DND-41 (cell line): Measurements from ENCODE around the gene PTPN7.

Source experiments
- CTCF ChIP-seq: IDR thresholded peaks from 2 replicates; pipeline ENCODE4 v1.5.1; 2012; ENCODE audit warnings: borderline replicate concordance, low read length, moderate library complexity, mild to moderate bottlenecking; ENCODE audit not compliant: poor library complexity, severe bottlenecking; ENCODE audit errors: extremely low read depth
- EZH2 ChIP-seq: IDR thresholded peaks from 3 replicates; pipeline ENCODE4 v1.6.1; 2012; ENCODE audit warnings: borderline replicate concordance, low read depth, mild to moderate bottlenecking, moderate library complexity, low read length, inconsistent platforms; ENCODE audit not compliant: severe bottlenecking

DNA sequence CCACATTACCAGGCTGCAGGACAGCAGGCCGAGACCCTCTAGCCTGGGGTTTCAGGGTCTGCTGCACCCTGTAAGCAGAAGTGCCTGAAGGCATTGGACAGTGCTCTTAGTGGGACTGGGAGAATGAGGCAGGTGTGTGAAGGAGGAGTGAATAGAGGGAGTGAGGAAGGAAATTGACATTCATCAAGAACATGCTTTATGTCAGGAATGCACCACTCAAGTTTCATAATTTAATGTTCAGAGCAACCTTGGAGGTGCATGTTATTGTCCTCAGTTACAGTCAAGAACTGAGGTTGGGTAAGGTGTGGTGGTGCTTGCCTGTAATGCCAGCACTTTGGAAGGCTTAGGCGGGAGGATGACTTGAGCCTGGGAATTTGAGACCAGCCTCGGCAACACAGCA is 49.4 kb downstream of the PTPN7 start:
- no peak for TF ChIP-seq CTCF
- TF ChIP-seq EZH2: no peak
